Activated T-cell treated with anti-CD3 and anti-CD28 coated beads for 24 hours (primary cell): ENCODE results near the gene TBC1D24.
"Not testable (repeated sequence)": the region's sequence is repeated elsewhere in the genome, so short reads cannot be mapped to it uniquely, and the experiment has no call there.

ENCODE experiments used
- DNase-seq: peaks from one replicate; pipeline ENCODE4 v3.0.0-alpha.2; 2020; ENCODE audit warnings: low read depth

Gene TBC1D24

DNA sequence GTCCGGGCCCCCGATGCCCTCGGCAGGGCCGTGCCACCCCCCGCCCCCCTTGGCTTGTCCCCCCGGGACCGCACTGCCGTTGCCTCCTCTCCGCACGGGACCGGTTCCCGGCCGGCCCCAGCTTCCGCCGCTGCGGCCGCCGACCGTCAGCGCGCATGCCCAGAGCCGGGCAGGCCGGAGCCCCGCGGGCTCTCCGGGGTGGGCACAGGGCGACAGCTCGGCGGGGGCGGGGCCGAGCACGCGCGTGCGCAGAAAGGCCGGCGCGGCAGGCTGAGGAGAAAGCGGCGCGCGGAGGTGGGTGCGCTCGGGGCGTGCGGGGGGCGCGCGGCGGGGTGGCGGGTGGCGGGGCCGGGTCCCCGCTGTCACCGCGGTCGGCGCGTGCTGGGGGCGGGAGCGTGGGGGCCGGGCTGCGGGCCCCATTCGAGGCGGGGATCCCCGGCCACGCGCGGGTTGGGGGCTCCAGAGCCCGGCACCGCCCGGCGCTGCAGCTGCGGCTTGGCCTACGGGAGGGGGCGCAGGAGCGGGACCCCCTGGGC lies at the start of gene TBC1D24:
Gene TBC1D24 (plus strand): TSS at position 251 of the 536 bp plus-strand sequence. CDS start 21,022 bp downstream, outside the sequence.
- DNase-seq, result peak; percentile 77

DNA sequence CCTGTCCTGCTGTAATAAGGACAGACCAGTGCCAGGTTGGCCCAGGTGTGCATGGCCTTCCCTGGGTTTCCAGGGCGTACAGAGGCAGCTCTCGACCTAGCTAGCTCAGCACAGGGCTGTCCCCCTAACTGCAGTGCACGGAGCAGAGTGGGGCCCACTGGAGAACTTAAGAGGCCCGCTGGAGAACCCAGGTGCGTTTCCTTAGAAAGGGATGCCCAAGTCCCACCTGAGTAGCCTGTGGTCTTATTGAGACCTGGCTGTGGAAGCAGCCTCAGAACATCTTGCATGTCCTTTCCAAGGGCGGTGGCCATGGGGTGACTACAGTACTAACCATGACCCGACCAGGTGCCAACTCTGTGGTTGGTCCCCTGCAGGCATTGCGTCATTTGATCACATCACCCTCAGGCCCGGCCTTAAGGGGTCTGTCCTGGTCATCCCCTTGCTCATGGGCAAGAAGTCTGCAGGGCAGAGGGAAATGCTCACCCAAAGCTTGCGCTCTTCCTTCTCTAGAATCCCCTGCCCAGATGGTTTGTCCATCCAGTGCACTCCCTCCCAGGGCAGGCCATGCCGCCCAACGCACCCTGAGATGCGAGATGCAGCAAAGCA lies 49.0 kb upstream of the TBC1D24 start:
- no peak for DNase-seq

DNA sequence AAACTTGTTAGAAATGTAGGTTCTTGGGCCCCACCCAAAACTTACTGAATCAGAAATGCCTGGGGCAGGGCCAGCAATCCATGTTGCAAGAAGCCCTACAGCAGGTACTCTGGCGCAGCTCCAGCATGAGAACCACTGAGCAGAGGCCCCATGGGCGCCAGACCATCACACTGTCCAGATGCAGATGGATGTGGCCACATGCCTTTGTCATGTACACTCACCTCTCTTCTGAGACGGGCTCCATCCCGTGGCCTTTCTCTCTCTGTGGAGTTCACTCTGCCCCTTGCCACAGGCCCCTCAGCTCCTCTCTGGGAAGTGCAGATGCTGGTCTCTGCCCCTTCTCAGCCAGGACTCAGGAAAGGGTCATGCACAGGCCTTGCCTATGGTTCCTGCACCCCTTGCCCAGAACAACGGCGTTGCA lies 48.0 kb upstream of the TBC1D24 start:
- DNase-seq, result no peak

DNA sequence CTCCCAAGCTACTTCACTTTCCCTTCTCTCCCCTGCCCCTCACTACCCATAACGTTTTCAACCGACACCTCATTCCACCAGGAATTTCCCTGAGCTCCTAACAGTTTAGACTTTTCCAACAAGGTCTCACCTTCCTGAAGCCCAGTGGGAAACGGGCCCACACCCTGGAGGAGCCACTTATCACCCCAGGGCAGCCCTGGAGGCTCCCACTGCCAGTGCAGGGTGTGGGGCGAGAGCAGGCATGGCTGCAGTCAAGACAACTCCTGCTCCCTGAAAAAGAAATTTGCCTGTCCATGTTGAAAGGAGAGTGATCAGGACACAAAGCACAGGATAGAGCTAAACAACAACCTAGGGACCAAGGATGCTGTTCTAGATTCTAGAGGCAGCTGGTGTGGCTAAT lies 47.4 kb upstream of the TBC1D24 start:
- no peak for DNase-seq

DNA sequence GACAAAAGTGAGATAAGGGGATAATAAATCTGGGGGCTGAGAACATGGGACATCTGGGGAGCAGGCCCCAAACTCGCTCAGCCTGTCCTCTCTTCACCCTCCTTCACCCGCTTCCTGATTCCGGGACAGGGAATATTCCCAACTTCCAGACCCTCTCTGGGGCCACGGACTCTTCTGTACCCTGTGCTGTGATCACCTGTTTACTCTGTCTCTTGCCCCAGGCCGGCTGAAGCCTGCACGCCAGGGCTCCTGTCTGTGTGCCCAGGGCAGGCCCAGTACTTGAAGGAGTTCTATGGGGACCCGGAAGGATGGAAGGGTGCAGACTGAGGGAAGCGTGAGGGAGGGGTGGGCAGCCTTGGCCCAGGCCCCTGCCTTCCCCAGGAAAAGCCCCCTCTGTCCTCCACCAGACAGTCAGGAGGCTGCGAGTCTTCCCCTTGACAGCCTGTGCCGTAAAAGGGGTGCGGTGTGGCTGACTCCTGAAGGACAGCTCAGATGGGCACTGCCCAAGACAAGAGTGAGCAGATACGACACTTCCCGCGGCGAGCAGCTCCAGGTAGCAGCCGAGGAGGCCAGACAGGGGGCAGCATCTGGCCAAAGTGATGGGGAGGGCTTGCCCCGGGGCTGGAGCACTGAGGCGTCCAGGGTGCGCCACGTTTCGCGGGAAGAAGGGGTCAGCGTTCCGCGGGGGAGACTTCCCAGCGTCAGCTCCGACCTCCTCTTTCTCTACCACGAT lies 46.7 kb upstream of the TBC1D24 start:
- DNase-seq, result no peak

DNA sequence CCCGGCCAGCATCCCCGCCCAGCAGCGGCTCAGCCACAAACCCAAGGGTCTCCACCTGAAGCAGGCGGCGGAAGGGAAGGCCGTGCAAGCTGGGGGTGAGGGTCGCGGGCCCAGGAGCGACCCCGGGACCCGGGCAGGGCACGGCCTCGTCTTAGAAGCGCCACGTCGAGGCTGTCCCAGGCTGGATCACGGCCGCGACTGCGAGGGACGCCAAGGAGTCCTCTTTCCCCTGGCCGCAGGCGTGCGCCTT lies 46.2 kb upstream of the TBC1D24 start:
- DNase-seq, result no peak

DNA sequence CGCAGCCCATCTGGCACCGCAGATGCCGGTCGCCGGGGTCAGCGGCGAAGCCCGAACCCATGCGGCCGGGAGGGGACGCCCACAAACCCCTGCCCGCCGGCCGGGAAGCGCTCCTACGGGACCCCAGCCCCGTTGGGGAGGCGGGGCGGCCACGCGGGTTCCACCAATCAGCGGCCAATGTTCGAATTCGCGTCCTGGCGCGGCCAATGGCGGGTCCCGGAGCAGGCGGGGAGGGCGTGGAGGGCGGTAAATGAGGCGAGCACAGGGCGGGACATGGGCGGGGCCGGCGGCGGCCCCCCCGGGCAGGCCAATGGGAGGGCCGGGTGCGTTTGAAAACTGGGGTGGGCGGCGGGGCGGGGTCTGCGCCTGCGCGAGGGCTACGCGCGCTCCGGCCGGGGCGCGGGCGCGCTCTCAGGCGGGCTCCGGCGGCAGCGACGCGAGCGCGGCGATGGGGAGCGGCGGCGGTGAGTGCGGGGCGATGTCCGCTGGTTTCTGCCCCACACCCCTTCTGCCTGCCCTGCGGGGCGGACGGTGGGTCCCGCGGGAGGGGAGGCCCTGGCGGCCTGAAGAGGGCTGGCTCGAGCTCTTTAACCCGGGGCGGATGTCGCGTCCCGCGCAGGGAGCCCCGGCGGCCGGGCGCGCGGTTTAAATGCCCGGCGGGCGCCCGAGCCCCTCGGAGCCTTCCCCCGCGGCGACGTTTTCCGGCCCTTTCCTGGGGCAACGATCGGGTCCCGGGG lies 45.7 kb upstream of the TBC1D24 start, which contains the start of gene CCNF:
Gene CCNF (plus strand): TSS at position 414 of the 737 bp plus-strand sequence. CDS start 35 bp downstream, at position 449.
- peak; percentile 96 for DNase-seq

DNA sequence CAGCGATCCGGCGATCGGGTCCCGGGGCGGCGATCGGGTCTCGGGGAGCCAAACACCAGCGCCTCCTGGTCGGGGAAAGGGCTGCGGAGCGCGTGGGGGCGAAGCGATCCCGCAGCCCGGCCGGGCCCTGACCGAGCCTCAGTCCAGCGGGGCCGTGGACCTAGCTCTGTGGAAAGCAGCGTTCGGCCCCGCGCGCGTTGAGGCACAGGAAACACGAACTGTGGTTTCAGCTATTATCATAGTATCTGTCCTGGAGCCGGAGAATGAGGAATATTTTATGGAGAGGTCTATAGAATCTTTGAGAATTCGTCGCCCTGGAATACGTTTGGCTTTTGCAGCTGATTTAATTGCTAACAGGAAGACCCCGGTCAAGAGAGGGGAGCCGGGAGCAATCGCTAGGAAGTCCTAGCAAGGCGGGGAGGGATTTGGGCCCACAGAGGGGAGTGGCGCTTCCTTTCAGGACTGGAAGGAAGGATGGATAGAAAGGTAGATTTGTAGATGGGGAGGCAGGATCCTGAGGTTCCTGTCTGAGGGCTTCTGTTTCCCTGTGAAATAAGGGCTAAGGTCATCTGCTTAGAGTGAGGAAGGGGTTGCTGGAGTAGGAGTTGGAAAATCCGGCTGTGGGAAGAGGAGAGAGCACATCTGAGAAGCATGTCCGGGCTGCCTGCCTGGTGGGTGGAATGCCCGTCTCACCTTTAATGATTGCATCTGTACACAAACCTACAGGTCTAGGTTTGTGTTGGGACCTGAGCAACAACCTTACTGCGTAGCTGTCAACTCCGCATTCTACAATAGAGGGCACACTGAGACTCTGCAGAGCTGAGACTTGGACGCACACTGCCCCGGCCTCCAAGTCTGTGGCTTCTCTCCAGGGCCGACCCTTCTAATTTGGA lies 44.9 kb upstream of the TBC1D24 start:
- no peak for DNase-seq

DNA sequence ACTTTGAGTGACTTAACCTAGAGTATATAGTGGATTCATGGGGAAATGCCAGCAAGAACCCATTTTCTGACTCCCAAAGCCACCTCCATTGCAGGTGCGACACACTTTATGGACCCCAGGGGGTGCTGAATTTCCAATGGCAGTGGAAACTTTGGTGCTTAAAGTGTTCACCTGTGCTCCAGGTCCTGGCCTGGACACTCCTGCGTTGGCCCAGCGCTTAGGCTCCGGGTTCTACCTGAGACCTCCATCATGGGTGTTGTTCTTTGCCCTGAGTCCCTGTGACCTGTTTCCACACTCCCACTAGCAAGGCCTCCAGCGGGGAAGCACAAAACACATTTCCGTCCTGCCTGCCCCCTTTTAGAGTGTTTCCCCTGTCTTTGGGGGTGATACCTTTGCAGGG lies 42.6 kb upstream of the TBC1D24 start:
- DNase-seq, result no peak

DNA sequence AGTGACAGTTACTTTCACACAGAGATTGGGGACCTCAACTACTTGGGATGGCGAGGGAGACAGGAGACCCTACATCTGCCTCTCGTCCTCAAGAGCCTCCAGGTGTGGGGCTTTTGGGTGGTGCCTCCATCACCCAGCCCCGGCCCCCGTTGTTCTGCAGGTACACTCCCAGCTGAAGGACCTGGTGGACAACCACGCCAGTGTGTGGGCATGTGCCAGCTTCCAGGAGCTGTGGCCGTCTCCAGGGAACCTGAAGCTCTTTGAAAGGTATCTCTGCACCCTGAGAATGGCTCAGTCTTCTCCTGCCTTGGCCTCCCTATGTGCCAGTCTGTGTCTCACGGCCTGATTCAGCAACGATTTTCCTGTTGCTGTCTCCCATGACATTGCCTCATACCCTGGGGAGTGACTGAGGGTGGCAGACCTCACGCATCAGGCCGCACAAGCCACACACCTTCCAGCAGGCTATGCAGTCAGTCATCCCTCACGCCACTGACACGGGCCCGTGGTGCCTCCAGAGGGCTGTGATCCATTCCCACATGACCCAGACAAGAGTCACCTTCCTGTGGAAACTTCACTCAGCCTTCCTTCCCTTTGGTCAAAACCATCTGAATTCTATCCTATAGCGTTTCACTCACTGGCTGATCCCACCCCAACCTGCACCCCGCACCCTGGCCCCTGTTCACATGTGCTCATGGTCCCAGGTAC lies 42.0 kb upstream of the TBC1D24 start:
- DNase-seq, result no peak

DNA sequence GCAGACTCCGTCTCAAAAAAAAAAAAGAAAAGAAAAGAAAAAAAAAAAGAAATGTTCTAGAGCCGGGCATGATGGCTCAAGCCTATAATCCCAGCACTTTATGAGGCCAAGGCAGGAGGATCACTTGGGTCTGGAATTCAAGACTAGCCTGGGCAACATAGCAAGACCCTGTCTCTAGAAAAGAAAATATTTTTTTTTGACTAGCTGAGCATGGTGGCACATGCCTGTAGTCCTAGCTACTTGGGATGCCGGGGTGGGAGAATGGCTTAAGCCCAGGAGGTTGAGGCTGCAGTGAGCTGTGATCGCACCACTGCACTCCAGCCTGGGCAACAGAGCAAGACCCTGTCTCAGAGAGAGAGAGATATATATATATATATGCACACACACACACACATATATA lies 39.7 kb upstream of the TBC1D24 start:
- DNase-seq, result not testable (repeated sequence)

DNA sequence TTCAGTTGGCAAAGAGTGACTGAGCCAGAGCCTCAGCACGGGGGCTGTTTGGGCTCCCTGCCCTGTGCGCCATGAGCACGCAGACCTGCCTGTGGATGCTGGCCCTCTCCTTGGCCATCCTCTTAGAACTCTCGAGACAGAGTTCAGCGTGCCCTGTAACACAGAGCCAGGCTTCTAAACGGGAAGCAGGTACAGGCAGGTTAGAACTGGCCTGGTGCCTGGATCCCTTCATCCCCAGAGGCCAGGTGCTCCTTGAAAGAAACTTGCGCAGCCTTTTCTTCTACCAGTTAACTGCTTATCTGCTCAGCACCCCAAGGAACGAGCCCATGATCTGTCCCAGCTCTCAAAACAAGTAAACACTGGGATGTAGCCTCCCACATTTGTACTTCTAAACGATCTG lies 38.8 kb upstream of the TBC1D24 start:
- DNase-seq, result no peak

DNA sequence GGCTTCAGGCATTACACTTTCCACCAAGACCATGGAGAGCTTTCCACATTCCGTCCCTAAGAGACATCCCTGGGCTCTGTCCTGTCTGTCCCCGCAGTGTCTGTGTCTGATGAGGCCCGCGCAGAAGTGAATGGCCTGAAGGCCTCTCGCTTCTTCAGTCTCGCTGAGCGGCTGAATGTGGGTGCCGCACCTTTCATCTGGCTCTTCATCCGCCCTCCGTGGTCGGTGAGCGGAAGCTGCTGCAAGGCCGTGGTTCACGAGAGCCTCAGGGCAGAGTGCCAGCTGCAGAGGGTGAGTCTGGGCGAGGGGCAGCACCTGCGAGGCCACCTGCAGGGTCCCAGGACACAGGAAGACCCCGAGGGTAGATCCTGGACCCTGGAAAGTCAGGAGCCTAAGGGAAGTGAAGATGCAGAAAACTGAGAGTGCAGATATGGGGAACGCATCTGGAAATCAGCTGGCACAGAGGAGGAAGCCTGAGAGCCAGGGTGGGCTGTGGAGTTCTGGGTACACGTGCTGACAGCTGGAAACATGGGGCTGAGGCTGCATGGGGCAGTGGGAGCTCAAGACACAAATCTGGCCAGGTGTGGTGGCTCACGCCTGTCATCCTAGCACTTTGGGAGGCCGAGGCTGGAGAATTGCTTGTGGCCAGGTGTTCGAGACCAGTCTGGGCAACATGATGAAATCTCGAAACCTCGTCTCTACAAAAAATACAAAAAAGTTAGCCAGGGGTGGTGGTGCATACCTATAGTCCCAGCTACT lies 37.7 kb upstream of the TBC1D24 start:
- no peak for DNase-seq

DNA sequence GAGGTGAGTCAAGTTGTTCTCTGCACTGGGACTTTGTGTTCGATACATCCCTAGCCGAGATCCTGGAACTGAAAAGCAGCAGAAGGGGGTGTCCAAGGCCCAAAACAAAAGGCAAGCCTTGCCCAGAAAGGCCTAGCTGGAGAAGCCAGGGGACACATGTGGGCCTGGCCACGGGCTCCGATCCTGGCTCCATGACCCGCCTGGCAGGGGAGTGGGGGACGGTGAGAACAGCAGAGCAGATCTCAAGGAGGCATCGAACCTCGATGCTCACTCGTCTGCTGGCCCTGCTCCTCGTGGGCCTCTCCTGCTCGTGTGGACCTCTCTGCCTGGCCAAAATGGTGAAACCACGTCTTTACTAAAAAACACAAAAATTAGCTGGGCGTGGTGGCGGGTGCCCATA lies 36.8 kb upstream of the TBC1D24 start:
- DNase-seq, result no peak

DNA sequence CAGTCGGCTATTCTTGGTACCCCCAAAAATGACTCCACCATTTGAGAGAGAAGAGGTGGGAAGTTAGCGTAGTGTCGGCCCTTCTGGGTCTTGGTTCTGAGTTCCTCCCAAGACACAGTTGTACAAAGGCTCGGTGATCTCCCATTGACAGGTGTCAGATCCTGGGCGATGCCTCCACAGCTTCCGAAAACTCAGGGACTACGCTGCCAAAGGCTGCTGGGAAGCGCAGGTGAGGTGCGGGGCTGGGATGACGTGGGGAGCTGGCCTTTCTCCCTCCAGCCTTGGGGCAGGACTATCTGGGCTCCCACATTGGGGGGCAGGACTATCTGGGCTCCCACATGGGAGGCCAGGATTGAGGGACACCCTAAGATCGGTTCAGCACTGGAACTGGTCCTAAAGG lies 35.3 kb upstream of the TBC1D24 start:
- DNase-seq, result no peak

DNA sequence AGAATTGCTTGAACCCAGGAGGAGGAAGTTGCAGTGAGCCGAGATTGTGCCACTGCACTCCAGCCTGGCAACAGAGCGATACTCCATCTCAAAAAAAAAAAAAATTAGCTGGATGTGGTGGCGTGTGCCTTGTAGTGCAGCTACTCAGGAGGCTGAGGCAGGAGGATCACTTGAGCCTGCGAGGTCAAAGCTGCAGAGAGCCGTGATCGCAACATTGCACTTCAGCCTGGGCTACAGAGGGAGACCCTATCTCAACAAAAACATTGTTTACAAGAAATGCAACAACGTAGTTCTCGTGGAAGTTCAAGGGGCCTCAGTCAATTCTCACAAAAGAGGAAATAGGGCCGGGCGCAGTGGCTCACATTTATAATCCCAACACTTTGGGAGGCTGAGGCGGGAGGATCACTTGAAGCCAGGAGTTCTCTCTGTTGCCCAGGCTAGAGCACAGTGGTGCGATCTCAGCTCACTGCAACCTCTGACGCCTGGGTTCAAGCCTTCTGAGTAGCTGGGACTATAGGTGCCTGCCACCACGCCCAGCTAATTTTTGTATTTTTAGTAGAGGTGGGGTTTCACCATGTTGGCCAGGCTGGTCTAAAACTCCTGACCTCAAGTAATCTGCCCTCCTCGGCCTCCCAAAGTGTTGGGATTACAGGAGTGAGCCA lies 33.7 kb upstream of the TBC1D24 start:
- not testable (repeated sequence) for DNase-seq

DNA sequence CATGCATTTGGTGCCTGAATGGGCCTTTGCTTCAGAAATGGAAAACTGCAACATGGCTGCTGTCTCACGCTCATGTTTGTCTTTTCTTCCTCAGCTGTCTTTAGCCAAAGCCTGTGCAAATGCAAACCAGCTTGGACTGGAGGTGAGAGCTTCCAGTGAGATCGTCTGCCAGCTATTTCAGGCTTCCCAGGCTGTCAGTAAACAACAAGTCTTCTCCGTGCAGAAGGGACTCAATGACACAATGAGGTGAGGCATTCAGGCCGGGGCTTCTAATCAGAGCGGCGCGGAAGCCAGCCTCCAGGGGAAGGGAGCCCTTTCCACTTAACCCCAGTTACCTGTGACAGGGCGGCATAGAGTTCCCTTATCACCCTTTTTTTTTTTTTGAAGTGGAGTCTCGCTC lies 31.4 kb upstream of the TBC1D24 start:
- DNase-seq, result no peak

DNA sequence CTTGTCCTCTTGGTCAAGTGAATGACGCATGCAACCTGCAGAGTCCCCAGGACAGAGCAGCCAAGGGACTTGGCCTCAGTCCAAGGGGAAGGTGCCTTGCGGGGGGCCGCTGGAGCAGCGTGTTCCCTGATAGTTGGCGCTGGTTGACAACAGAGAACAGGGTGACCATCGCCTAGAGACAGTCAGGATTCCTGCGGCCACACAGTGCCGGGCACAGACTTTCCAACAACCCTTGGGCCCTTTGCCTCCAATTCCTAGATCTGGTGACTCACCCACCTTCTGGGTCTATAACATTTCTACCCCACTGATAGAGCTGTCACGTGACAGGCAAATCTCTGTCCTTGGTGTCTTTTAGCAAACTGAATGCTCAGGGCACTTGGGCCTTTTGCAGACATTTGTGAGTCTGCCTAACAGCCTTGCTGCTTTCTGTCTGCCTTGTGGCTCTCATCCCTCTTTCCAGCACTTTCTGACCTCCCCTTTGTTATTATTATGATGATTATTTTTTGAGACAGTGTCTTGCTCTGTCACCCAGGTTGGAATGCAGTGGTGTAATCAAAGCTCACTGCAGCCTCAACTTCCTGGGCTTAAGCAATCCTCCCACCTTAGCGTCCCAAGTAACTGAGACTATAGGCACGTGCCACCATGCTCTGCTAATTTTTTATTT lies 26.9 kb upstream of the TBC1D24 start:
- no peak for DNase-seq

DNA sequence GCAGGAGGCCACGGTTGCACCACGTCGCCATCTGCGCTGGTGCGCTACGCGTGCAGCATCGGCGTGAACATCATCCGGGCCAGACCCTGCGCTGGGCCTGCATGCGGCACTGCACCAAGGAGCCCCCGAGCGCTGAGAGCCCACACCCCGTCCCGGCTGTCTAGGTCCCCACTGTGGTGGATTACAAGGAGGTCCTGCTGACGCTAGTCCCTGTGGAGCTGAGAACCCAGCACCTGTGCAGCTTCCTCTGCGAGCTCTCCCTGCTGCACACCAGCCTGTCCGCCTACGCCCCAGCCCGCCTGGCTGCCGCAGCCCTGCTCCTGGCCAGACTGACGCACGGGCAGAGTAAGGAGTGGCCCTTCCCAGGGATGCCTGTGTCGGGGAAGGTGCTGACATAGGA lies 25.8 kb upstream of the TBC1D24 start:
- DNase-seq, result no peak

DNA sequence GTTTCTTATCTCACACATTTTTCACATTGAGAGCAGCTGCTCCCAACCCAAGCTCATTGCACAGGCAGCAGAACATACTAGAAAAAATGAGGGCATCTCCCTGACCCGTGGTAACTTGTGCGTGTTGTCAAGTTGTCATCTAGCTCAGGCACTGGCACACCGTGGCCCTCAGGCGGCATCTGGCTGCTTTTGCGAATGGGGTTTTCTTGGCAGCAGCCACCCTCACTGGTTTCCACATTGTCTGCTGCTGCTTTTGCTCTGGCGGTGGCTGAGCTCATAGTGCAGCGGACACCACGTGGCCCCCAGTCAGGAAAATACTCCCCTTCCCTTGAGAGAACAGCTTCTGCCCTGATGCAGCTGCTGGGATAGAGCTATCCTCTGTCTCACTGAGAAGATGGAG lies 24.4 kb upstream of the TBC1D24 start:
- no peak for DNase-seq
